ENCODE measurements around the gene RADIL.
"Not testable (repeated sequence)": the region's sequence is repeated elsewhere in the genome, so short reads cannot be mapped to it uniquely, and the experiment has no call there.

The RADIL gene

GRCh38 chr7:4799508-4800268 lies 83.8 kb downstream of the RADIL start:
- DNase-seq (ENCODE audit: low read depth): no peak
- no peak overlapping the region for H3K4me3 ChIP-seq (ENCODE audit: low read length)
- TF ChIP-seq CTCF (conservative IDR thresholded peaks at IDR 0.05; ENCODE audit: low read depth, low read length): no peak

DNA sequence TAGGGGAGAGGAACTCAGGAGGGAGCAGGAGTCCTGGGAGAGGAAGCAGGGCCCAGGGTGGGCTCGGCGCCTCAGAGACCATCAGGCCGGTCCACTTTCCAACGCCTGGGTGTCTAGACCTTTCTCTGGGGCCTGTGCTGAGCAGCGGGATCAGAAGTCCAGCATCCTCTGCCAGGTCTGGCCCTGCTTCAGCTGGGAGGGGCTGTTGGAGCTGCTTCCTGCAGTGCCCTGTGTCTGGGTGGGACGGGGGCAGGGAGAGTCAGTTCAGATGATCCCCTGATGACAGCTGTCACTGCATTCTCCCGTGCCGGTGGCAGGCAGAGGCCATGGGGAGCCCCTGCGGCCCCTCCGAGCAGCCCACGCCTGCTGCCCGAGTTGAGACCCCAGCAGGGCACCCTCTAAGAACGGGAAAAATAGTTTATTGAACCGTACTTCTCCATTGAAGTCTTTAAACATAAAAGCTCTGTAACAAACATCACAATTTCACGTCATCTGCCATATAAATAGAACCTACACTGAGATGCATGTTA lies 84.7 kb downstream of the RADIL start:
- no peak overlapping the region for H3K4me3 ChIP-seq (ENCODE audit: low read length)
- no peak for TF ChIP-seq CTCF (conservative IDR thresholded peaks at IDR 0.05; ENCODE audit: low read depth, low read length)
- DNase-seq (ENCODE audit: low read depth): no peak

- DNase-seq (ENCODE audit: low read depth): no peak
- TF ChIP-seq CTCF (conservative IDR thresholded peaks at IDR 0.05; ENCODE audit: low read depth, low read length): peak; percentile 86
- no peak overlapping the region for H3K4me3 ChIP-seq (ENCODE audit: low read length)
Measured at GRCh38 chr7:4797858-4798705, 85.4 kb downstream of the RADIL start.

GRCh38 chr7:4796453-4796852 lies 87.1 kb downstream of the RADIL start:
- DNase-seq (ENCODE audit: low read depth): no peak
- TF ChIP-seq CTCF (conservative IDR thresholded peaks at IDR 0.05; ENCODE audit: low read depth, low read length): no peak
- no peak overlapping the region for H3K4me3 ChIP-seq (ENCODE audit: low read length)

DNA sequence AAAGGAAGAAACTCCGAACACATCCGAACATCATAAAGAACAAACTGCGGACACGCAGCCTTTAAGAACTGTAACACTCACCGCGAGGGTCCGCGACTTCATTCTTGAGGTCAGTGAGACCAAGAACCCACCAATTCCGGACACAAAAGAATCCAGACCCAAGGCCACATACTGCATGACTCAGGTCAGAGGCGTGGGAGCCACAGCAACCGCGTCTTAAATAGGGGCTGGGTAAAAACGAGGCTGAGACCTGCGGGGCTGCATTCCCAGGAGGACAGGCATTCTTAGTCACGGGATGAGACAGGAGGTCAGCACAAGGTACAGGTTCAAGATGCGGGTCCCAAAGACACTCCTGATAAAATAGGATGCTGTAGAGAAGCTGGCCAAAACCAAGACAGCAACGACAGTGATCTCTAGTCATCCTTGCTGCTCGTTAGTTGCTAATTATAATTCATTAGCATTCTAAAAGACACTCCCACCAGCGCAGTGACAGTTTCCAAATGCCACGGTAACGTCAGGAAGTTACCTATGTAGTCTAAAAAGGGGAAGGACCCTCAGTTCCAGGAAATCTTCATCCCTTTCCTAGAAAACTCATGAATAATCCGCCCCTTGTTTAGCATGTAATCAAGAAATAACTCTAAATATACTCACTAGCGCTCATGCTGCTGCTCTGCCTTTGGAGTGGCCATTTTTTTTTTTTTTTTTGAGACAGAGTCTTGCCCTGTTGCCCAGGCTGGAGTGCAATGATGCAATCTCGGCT lies 88.7 kb downstream of the RADIL start:
- TF ChIP-seq CTCF (conservative IDR thresholded peaks at IDR 0.05; ENCODE audit: low read depth, low read length): no peak
- no peak for DNase-seq (ENCODE audit: low read depth)
- no peak overlapping the region for H3K4me3 ChIP-seq (ENCODE audit: low read length)

GRCh38 chr7:4794171-4794570 lies 89.3 kb downstream of the RADIL start:
- H3K4me3 ChIP-seq (ENCODE audit: low read length); DNase-seq (ENCODE audit: low read depth): not testable (repeated sequence)

DNA sequence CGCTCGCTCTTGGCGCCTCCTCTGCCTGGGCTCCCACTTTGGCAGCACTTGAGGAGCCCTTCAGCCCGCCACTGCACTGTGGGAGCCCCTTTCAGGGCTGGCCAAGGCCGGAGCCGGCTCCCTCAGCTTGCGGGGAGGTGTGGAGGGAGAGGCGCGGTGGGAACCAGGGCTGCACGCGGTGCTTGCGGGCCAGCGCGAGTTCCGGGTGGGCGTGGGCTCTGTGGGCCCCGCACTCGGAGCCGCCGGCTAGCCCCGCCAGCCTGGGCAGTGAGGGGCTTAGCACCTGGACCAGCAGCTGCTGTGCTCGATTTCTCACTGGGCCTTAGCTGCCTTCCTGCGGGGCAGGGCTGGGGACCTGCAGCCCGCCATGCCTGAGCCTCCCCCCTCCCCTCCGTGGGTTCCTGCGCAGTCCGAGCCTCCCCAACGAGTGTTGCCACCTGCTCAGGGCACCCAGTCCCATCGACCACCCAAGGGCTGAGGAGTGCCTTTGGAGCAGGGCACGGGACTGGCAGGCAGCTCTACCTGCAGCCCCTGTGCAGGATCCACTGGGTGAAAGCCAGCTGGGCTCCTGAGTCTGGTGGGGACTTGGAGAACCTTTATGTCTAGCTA lies 90.0 kb downstream of the RADIL start:
- H3K4me3 ChIP-seq (ENCODE audit: low read length); DNase-seq (ENCODE audit: low read depth): not testable (repeated sequence)
